Gastroesophageal sphincter (tissue), 3 donors: ENCODE results near the gene PTPRN2.

Experiments used
- POLR2AphosphoS5 ChIP-seq: sonication (generic); formaldehyde crosslinking; IDR thresholded peaks from one replicate; pipeline ENCODE4 v1.6.1; 2017; ENCODE audit warnings: antibody characterized with exemption
- TF ChIP-seq, protein P1 (sequence below), 4 experiments: fragments of 200-600 bp in 2 of 4; fragments of 450-650 bp in 2 of 4; sonication (generic) in 1 of 4; IDR thresholded peaks; one replicate each; pipeline ENCODE4 v1.5.1; 2017 to 2019; ENCODE audit warnings: antibody characterized with exemption in 4 of 4, mild to moderate bottlenecking in 2 of 4, moderate library complexity in 2 of 4

DNA sequence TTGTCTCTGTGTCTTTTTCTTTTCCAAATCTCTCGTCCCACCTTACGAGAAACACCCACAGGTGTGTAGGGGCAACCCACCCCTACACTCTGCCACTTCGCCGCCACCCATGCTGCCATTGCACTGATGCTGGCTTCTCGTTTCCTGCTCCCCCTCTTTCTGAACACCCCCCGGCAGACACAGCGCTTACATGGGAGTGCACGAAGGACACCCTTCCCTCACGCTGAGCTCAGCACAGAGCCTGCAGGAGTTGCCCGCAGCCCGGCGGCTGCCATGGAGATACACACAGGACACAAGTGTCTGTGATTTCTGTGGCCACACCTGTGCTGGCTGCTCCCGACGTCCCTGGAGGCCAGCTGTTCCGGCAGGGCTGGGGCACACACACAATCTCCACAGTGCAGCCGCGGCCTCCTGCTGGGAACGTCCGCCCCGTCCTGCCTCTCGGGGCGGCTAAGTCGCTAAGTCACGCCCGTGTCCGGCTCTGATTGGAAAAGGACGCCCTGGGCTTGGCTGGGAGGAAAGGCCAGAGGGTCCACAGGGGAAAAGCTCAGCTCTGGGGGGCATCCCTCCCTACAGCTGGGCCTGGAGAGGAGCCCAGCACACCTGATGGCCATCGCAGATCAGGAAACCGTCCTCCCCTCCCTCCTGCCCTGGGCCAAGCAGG is 349.8 kb downstream of the PTPRN2 start:
- TF ChIP-seq, protein P1, sequence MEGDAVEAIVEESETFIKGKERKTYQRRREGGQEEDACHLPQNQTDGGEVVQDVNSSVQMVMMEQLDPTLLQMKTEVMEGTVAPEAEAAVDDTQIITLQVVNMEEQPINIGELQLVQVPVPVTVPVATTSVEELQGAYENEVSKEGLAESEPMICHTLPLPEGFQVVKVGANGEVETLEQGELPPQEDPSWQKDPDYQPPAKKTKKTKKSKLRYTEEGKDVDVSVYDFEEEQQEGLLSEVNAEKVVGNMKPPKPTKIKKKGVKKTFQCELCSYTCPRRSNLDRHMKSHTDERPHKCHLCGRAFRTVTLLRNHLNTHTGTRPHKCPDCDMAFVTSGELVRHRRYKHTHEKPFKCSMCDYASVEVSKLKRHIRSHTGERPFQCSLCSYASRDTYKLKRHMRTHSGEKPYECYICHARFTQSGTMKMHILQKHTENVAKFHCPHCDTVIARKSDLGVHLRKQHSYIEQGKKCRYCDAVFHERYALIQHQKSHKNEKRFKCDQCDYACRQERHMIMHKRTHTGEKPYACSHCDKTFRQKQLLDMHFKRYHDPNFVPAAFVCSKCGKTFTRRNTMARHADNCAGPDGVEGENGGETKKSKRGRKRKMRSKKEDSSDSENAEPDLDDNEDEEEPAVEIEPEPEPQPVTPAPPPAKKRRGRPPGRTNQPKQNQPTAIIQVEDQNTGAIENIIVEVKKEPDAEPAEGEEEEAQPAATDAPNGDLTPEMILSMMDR (IDR thresholded peaks at IDR 0.05), result no peak
- TF ChIP-seq POLR2AphosphoS5, result no peak
